Testis (tissue), 2 donors: Measurements from ENCODE around the gene SERPINB10.

Source experiments
- CTCF ChIP-seq, 3 experiments: fragments of 450-650 bp in 2 of 3; fragments of 200-600 bp in 1 of 3; sonication (generic) in 1 of 3; IDR thresholded peaks; one replicate each; pipeline ENCODE4 v1.5.1; 2016 to 2019; ENCODE audit warnings: antibody characterized with exemption in 3 of 3, mild to moderate bottlenecking in 2 of 3, moderate library complexity in 1 of 3
- POLR2A ChIP-seq: fragments of 450-650 bp; IDR thresholded peaks from one replicate; pipeline ENCODE4 v1.6.1; 2017; ENCODE audit warnings: antibody characterized with exemption, mild to moderate bottlenecking, moderate library complexity

- no peak for TF ChIP-seq CTCF (IDR thresholded peaks at IDR 0.05)
- no peak for TF ChIP-seq POLR2A
These were observed 32.2 kb downstream of the SERPINB10 start for GRCh38 chr18:63940008-63940407.
